HL-60 (cell line): ENCODE results near the gene ZDHHC7.
A peak's percentile ranks its signal among the peaks of the same experiment; 100 is the strongest.

Experiments used
- DNase-seq, 2 experiments: peaks; one replicate each; pipeline ENCODE4 v3.0.0-alpha.2; 2010 to 2020; ENCODE audit warnings: low read depth in 1 of 2, low spot score in 1 of 2
- H3K27ac ChIP-seq: fragments of 250-450 bp; sonication (Bioruptor Pico); replicated peaks from 2 replicates; pipeline ENCODE4 v1.5.1; 2020; ENCODE audit warnings: mild to moderate bottlenecking, moderate library complexity
- H3K27me3 ChIP-seq: fragments of 250-450 bp; sonication (Bioruptor Pico); 2 replicates; pipeline ENCODE4 v1.5.1; 2021; ENCODE audit warnings: mild to moderate bottlenecking, moderate library complexity; ENCODE audit not compliant: insufficient read depth, poor library complexity, severe bottlenecking
- H3K4me3 ChIP-seq: replicated peaks from 2 replicates; pipeline ENCODE4 v1.5.1; 2011; ENCODE audit warnings: mild to moderate bottlenecking, control low read depth, low read length; ENCODE audit not compliant: insufficient read depth
- CTCF ChIP-seq: IDR thresholded peaks from one replicate; pipeline ENCODE4 v1.5.1; 2011; ENCODE audit warnings: low read length, control low read depth, inconsistent platforms; ENCODE audit not compliant: insufficient read depth
- GABPA ChIP-seq: IDR thresholded peaks from 2 replicates; pipeline ENCODE4 v1.6.1; 2012; ENCODE audit warnings: low read depth
- POLR2AphosphoS5 ChIP-seq: IDR thresholded peaks from 2 replicates; pipeline ENCODE4 v1.6.1; 2012; ENCODE audit warnings: low read depth
- REST ChIP-seq: IDR thresholded peaks from 2 replicates; pipeline ENCODE4 v1.6.1; 2012; ENCODE audit warnings: low read depth; ENCODE audit not compliant: insufficient replicate concordance
- SPI1 ChIP-seq: IDR thresholded peaks from 2 replicates; pipeline ENCODE4 v1.6.1; 2012; ENCODE audit warnings: low read depth, mild to moderate bottlenecking, borderline replicate concordance

The ZDHHC7 gene

GRCh38 chr16:84995663-84996062 is 15.7 kb downstream of the ZDHHC7 start:
- Histone ChIP-seq H3K27me3 (no peaks in the 10 kb centered on the region), H3K4me3 (no peak overlapping the region), H3K27ac (peak overlapping the region; percentile 73)
- no peak for DNase-seq
- TF ChIP-seq CTCF: no peak

GRCh38 chr16:84993926-84994325 is 17.4 kb downstream of the ZDHHC7 start:
- no peak overlapping the region for H3K4me3 ChIP-seq
- DNase-seq: no peak
- no peak for TF ChIP-seq CTCF
- TF ChIP-seq SPI1: no peak
- TF ChIP-seq REST: no peak
- TF ChIP-seq GABPA: no peak
- TF ChIP-seq POLR2AphosphoS5: no peak
- H3K27me3 ChIP-seq: no peaks in the 10 kb centered on the region
- peak overlapping the region; percentile 73 for H3K27ac ChIP-seq

- TF ChIP-seq REST: no peak
- no peak for TF ChIP-seq CTCF
- no peak for TF ChIP-seq SPI1
- TF ChIP-seq POLR2AphosphoS5: no peak
- TF ChIP-seq GABPA: no peak
- DNase-seq: no peak
Measured at GRCh38 chr16:84992717-84993075, 18.6 kb downstream of the ZDHHC7 start.

GRCh38 chr16:84990782-84991181 is 20.6 kb downstream of the ZDHHC7 start:
- TF ChIP-seq REST: no peak
- TF ChIP-seq SPI1: no peak
- no peak for TF ChIP-seq CTCF
- Histone ChIP-seq H3K27ac (no peak overlapping the region), H3K27me3 (no peaks in the 10 kb centered on the region), H3K4me3 (no peak overlapping the region)
- no peak for DNase-seq

More at GRCh38 chr16:84992717-84993075, 18.6 kb downstream of the ZDHHC7 start:
- Histone ChIP-seq H3K27ac (no peak overlapping the region), H3K4me3 (no peak overlapping the region), H3K27me3 (no peaks in the 10 kb centered on the region)
